CD4-positive, alpha-beta T cell treated with Interleukin-17A for 4 hours (primary cell): Measurements from ENCODE around the gene SLC25A17.
"Not testable (repeated sequence)": the region's sequence is repeated elsewhere in the genome, so short reads cannot be mapped to it uniquely, and the experiment has no call there.

Experiments
- DNase-seq: peaks from one replicate; pipeline ENCODE4 v3.0.0-alpha.2; 2020; ENCODE audit warnings: mixed read lengths

SLC25A17 gene

GRCh38 chr22:40818192-40818746 is 877 bp downstream of the SLC25A17 start:
- no peak for DNase-seq

DNA sequence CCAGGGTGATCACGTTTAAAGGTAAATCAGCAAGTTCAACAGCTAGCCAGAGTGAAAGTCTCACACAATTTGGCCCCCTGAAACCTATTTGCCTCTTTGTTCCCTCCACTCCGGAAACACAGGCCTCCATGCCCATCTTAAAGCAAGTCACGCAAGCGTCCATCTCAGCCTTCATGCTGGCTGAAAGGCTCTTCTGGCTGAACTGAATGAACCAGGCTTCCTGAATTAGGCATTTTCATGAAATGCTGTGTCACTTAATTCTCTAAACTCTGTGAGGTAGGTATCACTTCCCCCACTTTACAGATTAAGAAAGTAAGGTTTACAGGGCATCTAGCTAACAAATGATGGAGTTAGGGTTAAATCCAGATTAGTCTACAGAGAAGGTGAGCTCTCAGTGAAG is 1.4 kb downstream of the SLC25A17 start:
- DNase-seq, result no peak

GRCh38 chr22:40813912-40814315 is 5.2 kb downstream of the SLC25A17 start:
- DNase-seq, result no peak

- no peak for DNase-seq
These were observed 10.9 kb downstream of the SLC25A17 start for GRCh38 chr22:40808018-40808841.

DNA sequence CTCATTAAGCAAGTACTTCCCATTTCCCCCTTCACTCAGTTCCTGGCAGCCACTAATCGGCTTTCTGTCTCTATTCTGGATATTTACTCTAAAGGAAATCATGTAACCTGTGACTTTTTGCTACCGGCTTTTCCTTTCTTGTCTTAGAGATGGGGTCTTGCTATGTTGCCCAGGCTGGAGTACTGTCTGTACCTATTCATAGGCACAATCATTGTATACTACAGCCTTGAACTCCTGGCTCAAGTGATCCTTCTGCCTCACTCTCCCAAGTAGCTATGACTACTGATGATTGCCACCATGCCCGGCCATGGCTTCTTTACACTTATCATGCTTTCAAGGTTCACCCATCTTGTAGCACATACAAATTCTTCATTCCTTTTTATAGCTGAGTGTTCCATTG is 12.4 kb downstream of the SLC25A17 start:
- DNase-seq, result no peak

- no peak for DNase-seq
These were observed 13.4 kb downstream of the SLC25A17 start for GRCh38 chr22:40805699-40806203.

DNA sequence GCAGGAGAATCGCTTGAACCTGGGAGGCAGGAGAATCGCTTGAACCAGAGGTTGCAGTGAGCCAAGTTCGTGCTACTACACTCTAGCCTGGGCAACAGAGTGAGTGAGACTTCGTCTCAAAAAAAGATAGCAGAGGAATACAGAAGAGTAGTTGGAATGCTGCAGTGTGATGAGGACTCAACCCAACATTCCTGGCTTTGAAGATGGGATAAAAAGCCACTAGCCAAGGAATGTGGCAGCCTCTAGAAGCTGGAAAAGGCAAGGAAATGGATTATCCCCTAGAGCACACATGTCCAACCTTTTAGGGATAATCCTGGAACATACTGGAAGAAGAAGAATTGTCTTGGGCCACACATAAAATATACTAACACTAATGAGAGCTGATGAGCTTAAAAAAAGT is 13.9 kb downstream of the SLC25A17 start:
- DNase-seq, result no peak

GRCh38 chr22:40803321-40803720 is 15.8 kb downstream of the SLC25A17 start:
- no peak for DNase-seq

- DNase-seq, result no peak
These were observed 20.1 kb downstream of the SLC25A17 start for GRCh38 chr22:40799008-40799407.

- no peak for DNase-seq
These were observed 21.7 kb downstream of the SLC25A17 start for GRCh38 chr22:40797427-40797826.

GRCh38 chr22:40792451-40792850 is 26.7 kb downstream of the SLC25A17 start:
- no peak for DNase-seq

DNA sequence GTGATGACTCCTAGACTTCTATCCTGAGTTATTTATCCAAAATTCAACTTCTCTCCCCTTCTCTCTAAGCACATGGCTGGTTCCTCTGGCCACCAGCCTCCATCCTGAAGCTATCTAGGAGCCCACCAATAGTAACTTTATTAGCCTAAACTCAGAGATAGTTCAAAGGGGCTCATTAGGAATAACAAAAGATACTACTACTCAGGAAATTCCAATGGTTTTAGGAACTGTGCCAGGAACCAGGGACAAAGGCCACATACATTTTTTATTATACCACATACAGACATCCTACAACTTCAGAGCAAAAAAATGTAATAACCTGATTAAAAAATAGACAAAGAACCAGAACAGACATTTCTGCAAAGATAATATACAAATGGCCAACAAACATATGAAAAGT is 27.9 kb downstream of the SLC25A17 start:
- no peak for DNase-seq

GRCh38 chr22:40789131-40789530 is 30.0 kb downstream of the SLC25A17 start:
- no peak for DNase-seq

GRCh38 chr22:40782521-40782920 is 36.6 kb downstream of the SLC25A17 start:
- no peak for DNase-seq

DNA sequence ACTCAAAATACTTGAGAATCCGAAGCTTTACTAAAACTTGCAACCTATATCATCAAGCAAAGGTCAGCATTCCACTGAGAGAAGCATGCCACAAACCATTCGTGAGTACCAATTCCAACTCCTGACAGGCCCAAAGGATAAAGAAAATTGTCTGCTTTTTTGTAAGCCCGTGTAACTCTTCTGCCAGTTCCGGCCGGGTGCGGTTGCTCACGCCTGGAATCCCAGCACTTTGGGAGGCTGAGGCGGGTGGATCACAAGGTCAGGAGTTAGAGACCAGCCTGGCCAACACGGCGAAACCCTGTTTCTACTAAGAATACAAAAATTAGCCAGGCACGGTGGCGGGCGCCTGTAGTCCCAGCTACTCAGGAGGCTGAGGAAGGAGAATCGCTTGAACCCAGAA is 37.4 kb downstream of the SLC25A17 start:
- DNase-seq, result not testable (repeated sequence)

DNA sequence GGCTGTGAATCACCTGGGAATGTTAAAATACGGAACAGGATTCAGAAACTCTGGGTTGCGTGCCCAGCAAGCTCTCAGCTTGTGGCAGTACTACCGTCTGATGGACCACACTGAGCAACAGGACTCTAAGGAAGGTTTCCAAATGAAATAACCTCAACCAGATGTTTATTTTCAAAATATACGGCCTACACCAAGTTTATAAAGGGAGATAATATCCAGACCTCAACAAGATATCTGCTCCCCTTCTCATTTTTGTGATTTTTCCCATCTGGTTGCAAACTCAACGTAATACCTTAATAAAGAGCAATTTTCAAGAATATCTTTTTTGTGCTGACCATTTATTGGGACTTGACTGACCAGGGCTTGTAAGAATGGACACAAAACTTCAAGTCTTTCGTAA is 49.4 kb downstream of the SLC25A17 start:
- DNase-seq, result no peak

- DNase-seq, result no peak
These were observed 50.9 kb downstream of the SLC25A17 start for GRCh38 chr22:40768206-40768605.

DNA sequence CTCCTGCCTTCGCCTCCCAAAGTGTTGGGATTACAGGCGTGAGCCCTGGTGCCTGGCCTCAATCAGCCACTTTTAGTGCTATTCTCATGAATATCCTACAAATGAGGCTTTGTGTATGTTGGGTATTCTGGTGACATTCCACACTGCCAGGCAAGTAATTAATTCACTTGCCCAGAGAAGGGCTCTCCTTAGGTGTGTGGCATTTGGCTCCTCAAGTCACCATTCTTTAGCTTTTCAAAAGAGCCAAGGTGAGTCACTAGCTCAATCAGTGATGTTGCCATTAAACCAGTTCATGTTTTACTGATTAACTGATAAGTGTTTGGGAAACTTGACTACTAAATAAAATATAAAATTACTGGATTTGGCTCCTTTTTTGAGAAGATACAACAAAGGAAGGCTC is 52.2 kb downstream of the SLC25A17 start:
- DNase-seq, result no peak

- DNase-seq, result peak; percentile 62
These were observed 54.2 kb downstream of the SLC25A17 start for GRCh38 chr22:40764763-40765441.

- no peak for DNase-seq
These were observed 59.8 kb downstream of the SLC25A17 start for GRCh38 chr22:40759294-40759840.

DNA sequence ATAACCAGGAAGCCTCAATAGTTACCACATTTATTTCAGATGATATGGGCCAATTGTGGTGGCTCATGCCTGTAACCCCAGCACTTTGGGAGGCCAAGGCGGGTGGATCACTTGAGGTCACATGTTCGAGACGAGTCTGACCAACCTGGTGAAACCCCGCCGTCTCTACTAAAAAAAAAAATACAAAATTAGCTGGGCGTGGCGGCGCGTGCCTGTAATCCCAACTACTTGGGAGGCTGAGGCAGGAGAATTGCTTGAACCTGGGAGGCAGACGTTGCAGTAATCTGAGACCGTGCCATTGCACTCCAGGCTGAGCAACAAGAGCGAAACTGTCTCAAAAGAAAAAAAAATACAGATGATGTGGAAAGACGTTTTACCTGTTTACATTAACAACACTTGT is 60.3 kb downstream of the SLC25A17 start:
- not testable (repeated sequence) for DNase-seq

- no peak for DNase-seq
These were observed 60.8 kb downstream of the SLC25A17 start for GRCh38 chr22:40758390-40758789.

DNA sequence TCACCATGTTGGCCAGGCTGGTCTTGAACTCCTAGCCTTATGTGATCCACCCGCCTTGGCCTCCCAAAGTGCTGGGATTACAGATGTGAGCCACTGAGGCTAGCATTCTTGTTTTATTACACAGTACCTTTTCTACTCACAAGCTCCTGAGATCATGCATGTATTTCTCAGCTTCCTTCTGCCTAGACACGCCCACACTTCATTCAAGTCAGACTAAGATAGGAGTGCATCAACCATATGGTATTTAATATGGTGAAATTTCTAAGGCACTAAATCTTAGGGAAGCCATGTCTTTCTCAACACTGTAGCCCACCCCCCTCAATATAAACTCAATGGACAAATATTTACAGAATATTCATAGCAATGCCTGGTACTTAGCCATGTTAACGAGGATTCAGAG is 62.1 kb downstream of the SLC25A17 start:
- DNase-seq, result no peak

DNA sequence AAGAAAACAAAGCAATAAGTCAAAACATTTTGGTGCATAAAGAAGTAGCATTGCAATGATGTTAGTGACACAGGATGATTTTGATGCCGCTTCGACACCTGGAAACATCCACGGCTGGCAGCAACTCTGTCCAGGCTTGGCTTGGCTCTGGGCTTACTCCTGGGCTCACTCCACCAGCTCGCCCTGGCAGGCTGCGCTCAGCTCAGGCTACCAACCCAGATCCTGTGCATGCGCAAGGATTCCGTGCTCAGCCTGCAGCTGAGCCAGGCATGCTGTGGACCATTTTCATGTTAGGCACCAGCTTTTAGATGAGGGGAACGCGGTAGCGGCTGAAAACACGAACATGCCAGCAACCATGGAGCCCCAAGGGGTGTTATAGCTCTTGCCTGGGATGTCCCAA is 66.0 kb downstream of the SLC25A17 start:
- DNase-seq, result no peak
